ENCODE measurements around the gene ATPAF1. TPM values are rescaled to one million over a fixed set of nuclear protein-coding genes. Genes with fewer than 3 reads are reported as not detected.
"Not testable (repeated sequence)": the region's sequence is repeated elsewhere in the genome, so short reads cannot be mapped to it uniquely, and the experiment has no call there.

ATPAF1 gene
- total RNA-seq: 36.2 and 42.3 TPM in 2 replicates

- DNase-seq: peak; percentile 62
Measured at GRCh38 chr1:46667782-46668760, at the start of gene ATPAF1. Gene ATPAF1 (minus strand): TSS chr1:46668364. CDS start chr1:46668322, 42 bp downstream.

GRCh38 chr1:46717654-46718053 is 49.5 kb upstream of the ATPAF1 start:
- DNase-seq: peak; percentile 24

GRCh38 chr1:46714976-46715375 is 46.8 kb upstream of the ATPAF1 start:
- no peak for DNase-seq

- no peak for DNase-seq
Measured at GRCh38 chr1:46708121-46708520, 40.0 kb upstream of the ATPAF1 start.

- peak; percentile 73 for DNase-seq
Measured at GRCh38 chr1:46705408-46705807, 37.2 kb upstream of the ATPAF1 start.

GRCh38 chr1:46703927-46704641 is 35.9 kb upstream of the ATPAF1 start:
- DNase-seq: no peak

GRCh38 chr1:46699666-46700065 is 31.5 kb upstream of the ATPAF1 start:
- DNase-seq: no peak

- no peak for DNase-seq
Measured at GRCh38 chr1:46697053-46697452, 28.9 kb upstream of the ATPAF1 start.

- DNase-seq: not testable (repeated sequence)
Measured at GRCh38 chr1:46694676-46695075, 26.5 kb upstream of the ATPAF1 start.

GRCh38 chr1:46692811-46693770 is 24.9 kb upstream of the ATPAF1 start:
- DNase-seq: no peak

GRCh38 chr1:46691997-46692790 is 24.0 kb upstream of the ATPAF1 start:
- DNase-seq: peak; percentile 35

- no peak for DNase-seq
Measured at GRCh38 chr1:46690931-46691421, 22.8 kb upstream of the ATPAF1 start.

GRCh38 chr1:46689897-46690296 is 21.7 kb upstream of the ATPAF1 start:
- no peak for DNase-seq

GRCh38 chr1:46689356-46689755 is 21.2 kb upstream of the ATPAF1 start:
- DNase-seq: peak; percentile 84

GRCh38 chr1:46687921-46688509 is 19.9 kb upstream of the ATPAF1 start:
- no peak for DNase-seq

GRCh38 chr1:46687093-46687659 is 19.0 kb upstream of the ATPAF1 start:
- DNase-seq: peak; percentile 77

- peak; percentile 72 for DNase-seq
Measured at GRCh38 chr1:46686255-46686654, 18.1 kb upstream of the ATPAF1 start.

GRCh38 chr1:46684670-46685069 is 16.5 kb upstream of the ATPAF1 start:
- no peak for DNase-seq

- peak; percentile 42 for DNase-seq
Measured at GRCh38 chr1:46682064-46682463, 13.9 kb upstream of the ATPAF1 start.

- peak; percentile 52 for DNase-seq
Measured at GRCh38 chr1:46681333-46682034, 13.3 kb upstream of the ATPAF1 start.
